GM23338 (cell line): ENCODE results near the gene CCDC137. TPM values are rescaled to one million over a fixed set of nuclear protein-coding genes. Genes with fewer than 3 reads are reported as not detected.

Experiments
- ATAC-seq: fragments of 200-7000 bp; cut with Tn5 transposase; 3 replicates; pipeline ENCODE4 v1.9.1; 2020
- DNase-seq: peaks from one replicate; pipeline ENCODE4 v3.0.0-alpha.2; 2015; ENCODE audit warnings: low spot score
- H2AFZ ChIP-seq: fragments of 200-600 bp; sonication (generic); 2 replicates; pipeline ENCODE4 v1.8.0; 2016; ENCODE audit warnings: antibody characterized with exemption, mild to moderate bottlenecking, moderate library complexity
- H3F3A ChIP-seq: fragments of 200-600 bp; sonication (generic); replicated peaks from 2 replicates; pipeline ENCODE4 v1.8.0; 2017; ENCODE audit warnings: antibody characterized with exemption, mixed run types, low read depth
- H3K27ac ChIP-seq: fragments of 200-600 bp; sonication (generic); 2 replicates; pipeline ENCODE4 v1.6.1; 2016; ENCODE audit warnings: low read depth
- H3K27me3 ChIP-seq: fragments of 200-600 bp; sonication (generic); 2 replicates; pipeline ENCODE4 v1.8.0; 2016; ENCODE audit warnings: mild to moderate bottlenecking, mixed run types, moderate library complexity; ENCODE audit not compliant: insufficient read depth
- H3K36me3 ChIP-seq: fragments of 200-600 bp; sonication (generic); 2 replicates; pipeline ENCODE4 v1.8.0; 2016; ENCODE audit warnings: mild to moderate bottlenecking; ENCODE audit not compliant: insufficient read depth
- H3K4me1 ChIP-seq: fragments of 200-600 bp; sonication (generic); 2 replicates; pipeline ENCODE4 v1.8.0; 2016; ENCODE audit warnings: mild to moderate bottlenecking, moderate library complexity; ENCODE audit not compliant: insufficient read depth
- H3K4me2 ChIP-seq: fragments of 200-600 bp; sonication (generic); 2 replicates; pipeline ENCODE4 v1.7.1; 2017; ENCODE audit warnings: mixed run types
- H3K4me3 ChIP-seq: fragments of 200-600 bp; sonication (generic); 2 replicates; pipeline ENCODE4 v1.6.1; 2016; ENCODE audit warnings: mixed run types
- H3K79me2 ChIP-seq: fragments of 200-600 bp; sonication (generic); replicated peaks from 2 replicates; pipeline ENCODE4 v1.8.0; 2017; ENCODE audit warnings: mild to moderate bottlenecking; ENCODE audit not compliant: insufficient read depth
- H3K9me2 ChIP-seq: fragments of 200-600 bp; sonication (generic); 2 replicates; pipeline ENCODE4 v1.8.0; 2017; ENCODE audit not compliant: insufficient read depth
- H4K20me1 ChIP-seq: fragments of 200-600 bp; sonication (generic); replicated peaks from 2 replicates; pipeline ENCODE4 v1.8.0; 2017; ENCODE audit warnings: mild to moderate bottlenecking; ENCODE audit not compliant: insufficient read depth
- H3K27ac Mint-ChIP-seq: 2 replicates; pipeline ENCODE4 v1.8.0; 2020; ENCODE audit warnings: inconsistent platforms, mild to moderate bottlenecking, moderate library complexity, mixed read lengths
- H3K27me3 Mint-ChIP-seq: 3 replicates; pipeline ENCODE4 v1.8.0; 2022; ENCODE audit warnings: low read depth, mild to moderate bottlenecking, moderate library complexity, mixed read lengths, inconsistent platforms; ENCODE audit not compliant: insufficient read depth, poor library complexity
- H3K36me3 Mint-ChIP-seq: 3 replicates; pipeline ENCODE4 v1.8.0; 2021; ENCODE audit warnings: low read depth, mild to moderate bottlenecking, inconsistent platforms, moderate library complexity, mixed read lengths
- H3K4me1 Mint-ChIP-seq: 3 replicates; pipeline ENCODE4 v1.8.0; 2020; ENCODE audit warnings: mild to moderate bottlenecking, inconsistent platforms, mixed read lengths
- H3K4me3 Mint-ChIP-seq: 3 replicates; pipeline ENCODE4 v1.8.0; 2021; ENCODE audit warnings: moderate library complexity, mild to moderate bottlenecking, inconsistent platforms, mixed read lengths
- H3K9me3 Mint-ChIP-seq: 3 replicates; pipeline ENCODE4 v1.8.0; 2020; ENCODE audit warnings: moderate library complexity, mild to moderate bottlenecking, inconsistent platforms, mixed read lengths
- CTCF ChIP-seq, 2 experiments: fragments of 200-600 bp in 1 of 2; sonication (generic) in 1 of 2; conservative IDR thresholded peaks; 2 replicates each; pipeline versions ENCODE4 v1.5.1 to v1.6.1; 2016 to 2017; ENCODE audit warnings: antibody characterized with exemption in 2 of 2, low read depth in 2 of 2, mild to moderate bottlenecking in 2 of 2, moderate library complexity in 1 of 2
- JUNB ChIP-seq: IDR thresholded peaks from one replicate; pipeline ENCODE4 v1.6.1; 2016; ENCODE audit warnings: antibody characterized with exemption; ENCODE audit not compliant: unreplicated experiment
- NANOG ChIP-seq: IDR thresholded peaks from 2 replicates; pipeline ENCODE4 v1.6.1; 2016; ENCODE audit warnings: antibody characterized with exemption, borderline replicate concordance
- POLR2AphosphoS5 ChIP-seq: IDR thresholded peaks from 2 replicates; pipeline ENCODE4 v1.6.1; 2016; ENCODE audit warnings: antibody characterized with exemption, low read depth
- REST ChIP-seq: IDR thresholded peaks from one replicate; pipeline ENCODE4 v1.6.1; 2018; ENCODE audit warnings: antibody characterized with exemption; ENCODE audit not compliant: unreplicated experiment
- STAT1 ChIP-seq: IDR thresholded peaks from one replicate; pipeline ENCODE4 v1.6.1; 2016; ENCODE audit warnings: antibody characterized with exemption; ENCODE audit not compliant: unreplicated experiment
- ZNF114 ChIP-seq: fragments of 250-450 bp; sonication (Bioruptor Pico); IDR thresholded peaks from 2 replicates; pipeline ENCODE4 v1.5.0; 2020; ENCODE audit warnings: mild to moderate bottlenecking, moderate library complexity
- ZNF462 ChIP-seq: fragments of 250-450 bp; sonication (Bioruptor Pico); IDR thresholded peaks from 2 replicates; pipeline ENCODE4 v1.5.0; 2020; ENCODE audit warnings: mild to moderate bottlenecking, moderate library complexity
- polyA plus RNA-seq: library from polyadenylated mRNA; unstranded; fragments of >200 nt; fragmentation: Nextera tagmentation; extraction: Ambion mirVana; gene quantifications from 2 replicates; pipeline ENCODE4 v1.2.1, GENCODE V29; 2016
- total RNA-seq: library from RNA; depleted of rRNA; stranded (reverse); fragments of >200 nt; shearing (Covaris generic); gene quantifications from 2 replicates; pipeline ENCODE4 v1.2.3, GENCODE V29; 2014
- TF ChIP-seq, protein P1 (sequence below): IDR thresholded peaks from 2 replicates; pipeline ENCODE4 v1.6.1; 2016; ENCODE audit warnings: antibody characterized with exemption

CCDC137 gene
- total and polyA plus RNA-seq, 2 experiments from 2014 or later = 26.1 to 73.4 TPM

DNA sequence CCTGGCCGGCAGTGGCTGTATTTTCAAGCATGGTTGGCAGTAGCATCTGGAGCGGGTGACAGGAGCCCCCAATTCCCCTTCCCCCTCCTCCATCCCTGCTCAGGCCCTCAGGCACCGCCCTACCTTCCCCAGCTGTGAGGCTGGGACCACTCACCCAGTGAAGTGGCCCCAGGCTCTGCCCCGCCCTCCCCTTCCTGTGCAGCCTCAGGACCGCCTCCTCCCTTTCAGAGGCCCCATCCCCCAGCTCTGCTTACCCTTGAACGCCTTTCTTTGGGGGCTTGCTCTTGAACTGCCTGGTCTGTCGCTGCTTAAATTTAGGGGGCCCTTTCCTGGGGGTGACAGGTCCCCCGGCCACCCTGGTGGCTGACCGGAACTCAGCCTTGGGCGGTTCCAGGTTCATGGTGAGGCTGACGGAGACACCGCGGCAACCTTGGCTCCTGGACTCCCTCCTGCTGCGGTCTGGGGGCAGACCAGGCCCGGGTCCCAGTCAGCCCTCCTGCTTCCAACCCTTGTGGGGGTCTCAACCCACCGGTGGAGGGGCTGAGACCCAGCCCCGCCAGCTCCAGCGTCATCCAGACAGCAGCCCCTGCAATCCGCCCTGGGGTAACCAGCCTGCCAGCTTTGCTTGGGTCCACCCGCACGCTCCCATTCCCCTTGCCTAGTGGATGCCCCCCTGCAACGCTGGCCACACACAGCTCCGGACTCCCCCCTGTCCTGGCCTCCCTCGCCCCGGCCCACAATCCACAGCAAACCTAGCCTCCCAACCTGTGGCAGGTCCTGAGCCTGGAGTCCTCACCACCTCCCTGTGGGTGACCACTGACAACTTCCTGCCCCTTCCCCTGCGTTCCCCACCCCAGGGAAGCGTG is 13.4 kb upstream of the CCDC137 start:
- DNase-seq (peak; percentile 73), ATAC-seq (peak; percentile 70)
- peak overlapping the region; percentile 47 for H3K4me3 ChIP-seq
- no peak overlapping the region for H3K27ac ChIP-seq
- H3K4me1 ChIP-seq = peaks cover 16% of the 10 kb centered on the region
- Mint-ChIP-seq H3K36me3 (no peaks in the 10 kb centered on the region), H3K27me3 (peaks cover 26% of the 10 kb centered on the region), H3K9me3 (peaks cover 9% of the 10 kb centered on the region; the same call in 1 of the 3 replicates), H3K4me1 (peaks cover 8% of the 10 kb centered on the region), H3K4me3 (peak overlapping the region; percentile 40; the same call in 2 of the 3 replicates), H3K27ac (0 out of 2 replicates have a peak overlapping the region, but pooled peaks have one; percentile 56)
- TF ChIP-seq JUNB = no peak
- TF ChIP-seq, protein P1, sequence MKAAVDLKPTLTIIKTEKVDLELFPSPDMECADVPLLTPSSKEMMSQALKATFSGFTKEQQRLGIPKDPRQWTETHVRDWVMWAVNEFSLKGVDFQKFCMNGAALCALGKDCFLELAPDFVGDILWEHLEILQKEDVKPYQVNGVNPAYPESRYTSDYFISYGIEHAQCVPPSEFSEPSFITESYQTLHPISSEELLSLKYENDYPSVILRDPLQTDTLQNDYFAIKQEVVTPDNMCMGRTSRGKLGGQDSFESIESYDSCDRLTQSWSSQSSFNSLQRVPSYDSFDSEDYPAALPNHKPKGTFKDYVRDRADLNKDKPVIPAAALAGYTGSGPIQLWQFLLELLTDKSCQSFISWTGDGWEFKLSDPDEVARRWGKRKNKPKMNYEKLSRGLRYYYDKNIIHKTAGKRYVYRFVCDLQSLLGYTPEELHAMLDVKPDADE = no peak
- TF ChIP-seq POLR2AphosphoS5 = peak; percentile 35; the same call in 1 of the 2 replicates
- TF ChIP-seq ZNF462 (CRISPR knock-in tag) = no peak
- no peak for TF ChIP-seq REST
- TF ChIP-seq ZNF114 = no peak
- TF ChIP-seq STAT1 = no peak
- TF ChIP-seq CTCF (conservative IDR thresholded peaks at IDR 0.05; ENCODE audit: low read depth in 2 of 2) = no peak
- TF ChIP-seq NANOG = no peak
- H3K36me3 ChIP-seq = no peaks in the 10 kb centered on the region
- H4K20me1 ChIP-seq = no peaks in the 10 kb centered on the region
- H3F3A ChIP-seq = 0 out of 2 replicates have a peak, but pooled peaks cover 4% of the 10 kb centered on the region
- no peaks in the 10 kb centered on the region for H3K9me2 ChIP-seq
- H3K27me3 ChIP-seq = peaks cover 18% of the 10 kb centered on the region
- H3K4me2 ChIP-seq = peak overlapping the region; percentile 81
- H2AFZ ChIP-seq = peak overlapping the region; percentile 91
- H3K79me2 ChIP-seq = no peaks in the 10 kb centered on the region
